ENCODE data around the gene KCNT2. TPM values are rescaled to one million over a fixed set of nuclear protein-coding genes. Genes with fewer than 3 reads are reported as not detected.

The KCNT2 gene
- total RNA-seq, 1 experiment from 2014 or later = 9.1 TPM

- no peak for DNase-seq
- Histone ChIP-seq H2BK15ac (ENCODE audit: low read depth, low read length) (no peak overlapping the region), H3K9ac (ENCODE audit: extremely low read depth, insufficient read length, low read length) (no peak overlapping the region), H2BK120ac (ENCODE audit: low read depth, low read length, poor library complexity, severe bottlenecking) (no peak overlapping the region), H3K14ac (ENCODE audit: insufficient read depth, low read length) (no peak overlapping the region), H3T11ph (ENCODE audit: low read length) (no peak overlapping the region), H3K4ac (ENCODE audit: low read depth, low read length) (no peak overlapping the region), H2BK12ac (ENCODE audit: insufficient read length, low read depth, low read length) (no peak overlapping the region), H3K23me2 (ENCODE audit: insufficient read length, low read depth, low read length, poor library complexity, severe bottlenecking) (no peaks in the 10 kb centered on the region), H3K79me1 (ENCODE audit: insufficient read depth, low read depth, low read length, poor library complexity, severe bottlenecking) (no peaks in the 10 kb centered on the region), H3K27me3 (ENCODE audit: insufficient read depth, low read length) (no peaks in the 10 kb centered on the region), H4K8ac (replicated peaks; ENCODE audit: insufficient read length, low read depth, low read length) (no peak overlapping the region), H2BK20ac (ENCODE audit: low read depth, low read length, poor library complexity, severe bottlenecking) (no peak overlapping the region), H4K91ac (ENCODE audit: insufficient read length, low read depth, low read length) (no peak overlapping the region), H2AK5ac (ENCODE audit: insufficient read length, low read length) (no peak overlapping the region), H2BK5ac (ENCODE audit: insufficient read length, low read length) (no peak overlapping the region), H3K27ac (ENCODE audit: insufficient read length, low read depth, low read length) (no peak overlapping the region), H3K23ac (ENCODE audit: insufficient read length, low read depth, low read length) (no peak overlapping the region), H3K56ac (ENCODE audit: insufficient read length, low read depth, low read length) (no peak overlapping the region), H3K4me1 (ENCODE audit: insufficient read depth, low read length) (no peaks in the 10 kb centered on the region), H2AFZ (ENCODE audit: low read length) (no peak overlapping the region), H4K5ac (ENCODE audit: insufficient read length, low read depth, low read length) (no peak overlapping the region), H4K20me1 (ENCODE audit: control insufficient read depth, insufficient read depth, insufficient read length) (no peaks in the 10 kb centered on the region), H3K9me3 (ENCODE audit: control insufficient read depth, low read depth, low read length) (no peaks in the 10 kb centered on the region), H3K4me2 (ENCODE audit: insufficient read depth, insufficient read length, low read length) (no peak overlapping the region), H3K79me2 (ENCODE audit: insufficient read depth, low read length) (no peaks in the 10 kb centered on the region), H3K18ac (ENCODE audit: insufficient read length, low read depth, low read length) (no peak overlapping the region)
- H3K9me3 Mint-ChIP-seq = no peaks in the 10 kb centered on the region
- no CpG with 5 or more reads among the region's 3 CpGs for WGBS (ENCODE audit: extremely low coverage, insufficient read length, low lambda C conversion rate)
- H3K27ac Mint-ChIP-seq = peak overlapping the region in 1 of 3 experiments; percentile 47; a peak in 2 of 7 replicates
- H3K4me1 Mint-ChIP-seq = peaks cover 3 to 6% of the 10 kb centered on the region in 2 experiments
- TF ChIP-seq CTCF (conservative IDR thresholded peaks at IDR 0.05) = no peak
- no peaks in the 10 kb centered on the region for H3K36me3 Mint-ChIP-seq (ENCODE audit: insufficient read depth in 1 of 3, low read depth in 3 of 3)
- no peaks in the 10 kb centered on the region for H3K27me3 Mint-ChIP-seq (ENCODE audit: low read depth)
- H3K4me3 Mint-ChIP-seq = no peak overlapping the region
These were observed 47.3 kb upstream of the KCNT2 start for GRCh38 chr1:196655494-196655893.

Measured in H9 (cell line).